ENCODE data around the gene CARD10.

GRCh38 chr22:37483050-37483449 lies 36.2 kb downstream of the CARD10 start:
- TF ChIP-seq RAD21 (IDR thresholded peaks at IDR 0.05; ENCODE audit: low read length) = no peak
- TF ChIP-seq YY1 (IDR thresholded peaks at IDR 0.05; ENCODE audit: low read depth) = no peak
- no peak for TF ChIP-seq EP300 (IDR thresholded peaks at IDR 0.05; ENCODE audit: borderline replicate concordance in 1 of 2, low read depth in 1 of 2, low read length in 1 of 2)

All from SK-N-SH (cell line).